Cerebellar nuclear complex (tissue), 1 donor: ENCODE measurements around the gene PIGZ.
A peak's percentile ranks its signal among the peaks of the same experiment; 100 is the strongest.
"Not testable (repeated sequence)": the region's sequence is repeated elsewhere in the genome, so short reads cannot be mapped to it uniquely, and the experiment has no call there.

Experiments used
- DNase-seq, 2 experiments: peaks; one replicate each; lab custom pipeline; 2025; lab: John Stamatoyannopoulos, UW

PIGZ gene

DNA sequence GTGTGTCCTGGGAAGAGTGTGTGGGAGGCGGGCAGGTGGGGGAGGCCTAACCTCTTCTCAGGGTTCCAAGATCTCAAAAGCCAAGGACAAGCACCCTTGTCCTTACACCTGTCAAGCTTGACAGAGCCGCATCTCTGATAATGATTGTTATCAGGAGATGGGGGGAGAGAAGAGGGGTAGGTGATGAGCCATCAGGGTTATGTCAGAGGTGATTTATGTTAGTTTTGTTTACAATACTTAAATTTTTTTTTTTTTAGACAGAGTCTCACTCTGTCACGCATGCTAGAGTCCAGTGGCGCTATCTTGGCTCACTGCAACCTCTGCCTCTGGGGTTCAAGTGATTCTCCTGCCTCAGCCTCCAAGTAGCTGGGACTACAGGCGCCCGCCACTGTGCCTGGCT, 18.9 kb downstream of the PIGZ start:
- DNase-seq: no peak

DNA sequence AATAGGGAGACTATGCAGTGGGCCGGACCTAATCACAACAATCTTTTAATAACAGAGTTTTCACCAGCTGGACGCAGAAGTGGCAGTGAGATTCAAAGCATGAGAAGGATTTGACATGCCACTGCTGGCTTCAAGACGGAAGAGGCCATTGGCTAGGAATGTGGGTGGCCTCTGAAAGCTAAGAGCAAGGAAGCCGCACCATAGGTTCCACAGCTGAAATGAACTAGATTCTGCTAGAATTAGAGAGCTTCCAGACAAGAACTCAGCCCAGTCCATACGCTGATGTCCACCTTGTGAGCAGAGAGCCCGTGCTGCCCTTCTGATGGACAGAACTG, 19.4 kb downstream of the PIGZ start:
- DNase-seq: no peak

DNA sequence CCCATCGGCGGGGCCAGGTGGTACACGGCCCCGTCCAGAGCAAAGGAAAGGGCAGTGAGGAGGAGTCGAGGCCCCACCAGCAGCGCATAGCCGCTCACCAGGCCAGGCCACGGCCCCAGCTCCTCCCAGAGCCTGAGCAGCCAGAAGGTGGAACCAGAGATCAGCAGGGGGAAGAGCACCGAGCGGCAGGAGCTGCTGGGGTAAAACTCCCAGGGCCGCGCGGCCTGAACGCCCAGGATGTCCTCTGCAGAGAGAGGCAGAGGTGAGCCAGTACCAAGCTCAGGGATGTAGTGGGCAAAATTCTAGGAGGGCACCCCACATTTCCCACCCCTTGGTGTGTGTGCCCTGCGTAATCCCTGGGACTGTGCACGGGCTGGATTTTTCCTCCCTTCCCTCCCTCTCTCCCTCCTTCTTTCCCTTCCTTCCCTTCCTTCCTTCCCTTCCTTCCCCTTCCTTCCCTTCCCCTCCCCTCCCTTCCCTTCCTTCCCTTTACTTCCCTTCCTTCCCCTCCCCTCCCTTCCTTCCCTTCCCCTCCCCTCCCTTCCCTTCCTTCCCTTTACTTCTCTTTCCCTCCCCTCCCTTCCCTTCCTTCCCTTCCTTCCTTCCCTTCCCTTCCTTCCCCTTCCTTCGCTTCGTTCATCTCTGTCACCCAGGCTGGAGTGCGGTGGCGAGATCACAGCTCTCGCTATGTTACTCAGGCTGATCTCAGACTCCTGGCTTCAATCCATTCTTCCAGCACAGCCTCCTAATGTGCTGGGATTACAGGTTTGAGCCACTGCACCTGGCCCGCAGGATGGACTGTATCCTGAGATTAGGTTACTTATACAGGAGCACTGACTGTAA, 20.0 kb downstream of the PIGZ start:
- no peak for DNase-seq

DNA sequence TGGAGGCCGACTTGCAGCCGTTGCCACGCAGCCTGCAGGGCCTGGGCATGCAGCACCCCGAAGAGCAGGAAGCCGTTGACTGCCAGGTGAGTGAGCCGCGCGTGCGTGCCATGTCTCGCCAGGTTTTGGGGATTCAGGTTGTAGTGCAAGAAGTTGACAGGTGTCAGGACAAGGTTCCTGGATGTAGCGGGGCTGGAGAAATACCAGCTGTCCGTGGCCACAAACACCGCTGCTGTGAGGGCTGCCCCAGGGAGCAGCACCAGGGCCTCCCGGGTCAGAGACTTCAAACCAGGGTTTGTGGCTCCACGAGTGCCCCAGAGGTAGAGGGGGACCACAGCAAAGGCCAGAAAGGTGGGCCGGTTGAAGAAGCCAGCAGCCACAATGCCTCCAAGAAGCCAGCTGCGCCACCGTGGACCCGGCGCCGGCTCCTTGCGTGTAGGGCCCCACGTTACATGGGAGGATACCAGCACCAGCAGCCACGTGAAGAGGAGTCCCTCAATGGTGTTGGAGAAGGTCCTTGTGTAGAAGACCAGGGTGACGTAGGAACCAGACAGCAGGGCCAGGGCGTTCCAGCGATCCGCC, 20.7 kb downstream of the PIGZ start:
- DNase-seq: no peak

GRCh38 chr3:196947136-196947859, 21.3 kb downstream of the PIGZ start:
- no peak for DNase-seq

DNA sequence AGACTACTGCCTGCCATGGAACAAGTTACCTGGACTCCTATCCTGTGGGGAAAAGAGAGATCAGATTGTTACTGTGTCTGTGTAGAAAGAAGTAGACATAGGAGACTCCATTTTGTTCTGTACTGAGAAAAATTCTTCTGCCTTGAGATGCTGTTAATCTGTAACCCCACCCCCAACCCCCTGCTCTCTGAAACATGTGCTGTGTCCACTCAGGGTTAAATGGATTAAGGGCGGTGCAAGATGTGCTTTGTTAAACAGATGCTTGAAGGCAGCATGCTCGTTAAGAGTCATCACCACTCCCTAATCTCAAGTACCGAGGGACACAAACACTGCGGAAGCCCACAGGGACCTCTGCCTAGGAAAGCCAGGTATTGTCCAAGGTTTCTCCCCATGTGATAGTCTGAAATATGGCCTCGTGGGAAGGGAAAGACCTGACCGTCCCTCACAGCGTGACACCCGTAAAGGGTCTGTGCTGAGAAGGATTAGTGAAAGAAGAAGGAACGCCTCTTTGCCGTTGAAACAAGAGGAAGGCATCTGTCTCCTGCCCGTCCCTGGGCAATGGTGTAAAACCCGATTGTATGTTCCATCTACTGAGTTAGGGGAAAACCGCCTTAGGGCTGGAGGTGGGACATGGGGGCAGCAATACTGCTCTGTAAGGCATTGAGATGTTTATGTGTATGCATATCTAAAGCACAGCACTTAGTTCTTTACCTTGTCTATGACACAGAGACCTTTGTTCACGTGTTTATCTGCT, 24.4 kb downstream of the PIGZ start:
- DNase-seq: not testable (repeated sequence)

DNA sequence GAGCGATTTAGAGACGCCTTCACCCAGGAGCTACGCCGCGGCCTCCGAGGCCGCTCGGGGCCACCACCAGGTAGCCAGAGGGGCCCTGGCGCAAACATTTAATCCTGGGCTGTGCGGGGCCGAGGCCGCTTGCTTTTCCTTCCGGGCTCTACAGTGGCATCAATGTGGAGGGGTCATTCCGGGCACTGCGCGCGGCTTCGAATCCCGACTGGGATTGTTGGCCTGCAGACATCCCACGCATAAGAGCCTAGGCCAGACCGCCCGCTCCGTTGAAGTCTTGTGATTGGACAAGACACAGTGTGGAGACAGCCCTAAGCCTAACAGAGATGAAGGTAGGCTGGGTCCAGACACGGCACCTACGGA, 25.7 kb downstream of the PIGZ start:
- no peak for DNase-seq

- DNase-seq: peak; percentile 20 to 74
These were observed 26.3 kb downstream of the PIGZ start, which contains the start of gene NCBP2 for GRCh38 chr3:196942226-196942914. TSS of gene NCBP2 (minus strand) at chr3:196942528. CDS start at chr3:196942503, 25 bp downstream.

DNA sequence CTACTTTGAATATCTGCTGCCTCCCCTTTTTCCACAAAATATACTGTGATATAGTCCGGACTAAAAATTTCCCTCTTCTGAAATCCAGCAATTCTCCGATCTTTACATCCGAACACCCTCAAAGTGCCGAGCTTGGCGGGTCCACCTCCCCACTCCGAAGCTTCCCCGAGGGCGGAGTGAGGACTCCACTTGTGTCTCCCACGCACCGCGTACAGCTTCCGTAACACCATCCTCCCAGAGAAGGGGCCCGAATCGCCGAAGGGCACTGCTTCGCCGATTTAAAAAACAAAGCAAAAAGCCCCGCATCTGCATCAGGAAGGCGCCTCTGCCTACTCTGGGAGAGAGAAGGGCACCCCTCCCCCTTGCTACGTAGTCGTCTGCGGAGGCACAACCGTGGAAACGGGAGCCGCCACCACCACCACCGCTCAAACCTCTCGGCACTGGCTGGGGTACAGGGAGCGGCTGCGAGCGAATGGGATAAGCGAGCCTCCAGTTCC, 26.9 kb downstream of the PIGZ start:
- no peak for DNase-seq

DNA sequence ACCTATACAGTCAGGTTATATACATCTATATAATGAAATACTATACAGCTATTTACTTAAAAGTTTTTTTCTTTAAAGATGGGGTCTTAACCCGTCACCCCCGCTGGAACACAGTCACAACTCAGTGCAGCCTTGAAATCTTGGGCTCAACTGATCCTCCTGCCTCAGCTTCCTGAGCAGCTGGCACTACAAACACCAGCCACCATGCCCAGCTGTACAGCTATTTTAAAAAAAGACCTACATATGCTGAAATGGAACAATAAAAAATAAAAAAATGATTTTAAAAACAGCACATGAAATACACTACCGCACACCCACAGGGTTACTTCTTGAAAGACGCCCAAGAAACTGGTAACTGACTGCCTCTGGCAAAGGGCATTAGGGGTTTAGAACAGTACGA, 30.1 kb downstream of the PIGZ start:
- DNase-seq: no peak

DNA sequence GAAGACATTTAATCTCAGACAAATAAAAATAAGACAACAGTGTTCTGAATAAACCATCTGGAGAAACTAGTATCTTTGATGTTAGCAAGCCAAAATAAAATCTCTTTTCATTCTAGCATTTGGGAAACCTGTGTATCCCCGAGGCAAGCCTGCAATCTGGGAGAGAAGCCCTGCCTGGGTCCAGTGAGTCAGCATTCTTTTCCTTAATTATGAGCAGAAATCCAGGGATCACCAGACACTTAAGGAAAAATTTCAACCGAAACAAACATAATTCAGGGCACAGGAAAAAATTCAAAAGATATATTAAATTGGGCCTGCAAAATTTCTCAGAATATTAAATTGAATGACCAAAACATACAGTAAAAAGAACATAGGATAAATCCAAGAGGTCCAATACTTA, 30.5 kb downstream of the PIGZ start:
- DNase-seq: no peak

DNA sequence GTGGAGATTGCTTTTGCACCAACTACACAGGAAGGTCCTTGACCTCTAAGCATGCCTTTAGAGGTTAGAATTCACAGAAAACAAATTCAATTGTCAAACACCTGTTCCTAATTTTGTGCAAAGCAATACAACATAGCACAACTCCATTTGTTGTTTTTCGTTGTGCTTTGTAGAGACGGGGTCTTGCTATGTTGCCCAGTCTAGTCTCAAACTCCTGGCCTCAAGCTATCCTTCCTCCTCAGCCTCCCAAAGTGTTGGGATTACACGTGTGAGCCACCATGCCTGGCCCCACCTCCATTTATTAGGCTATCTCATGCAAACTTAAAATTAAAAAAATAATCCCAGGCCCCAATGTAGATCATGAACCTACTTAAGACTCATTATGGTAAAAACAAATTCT, 32.3 kb downstream of the PIGZ start:
- no peak for DNase-seq

DNA sequence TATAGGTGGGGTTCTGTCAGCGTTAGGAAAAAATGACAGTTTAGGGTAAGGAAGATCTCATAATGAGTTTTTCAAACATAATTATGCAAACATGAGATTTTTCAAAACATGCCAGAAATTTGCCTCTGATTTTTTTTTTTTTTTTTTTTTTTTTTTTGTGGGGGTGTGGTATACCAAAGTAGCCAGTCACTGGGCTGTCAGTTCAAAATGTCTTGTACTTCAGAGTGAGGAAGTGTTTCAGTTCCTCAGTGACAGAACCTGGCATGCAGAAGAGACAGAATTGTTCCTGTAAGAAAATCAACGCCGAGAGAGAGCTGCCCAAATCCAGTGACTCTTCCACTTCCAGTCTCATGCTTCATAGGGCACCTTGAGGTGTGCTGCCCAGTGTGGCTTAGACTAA, 36.0 kb downstream of the PIGZ start:
- DNase-seq: no peak

- DNase-seq: no peak
These were observed 36.6 kb downstream of the PIGZ start for GRCh38 chr3:196931828-196932587.

DNA sequence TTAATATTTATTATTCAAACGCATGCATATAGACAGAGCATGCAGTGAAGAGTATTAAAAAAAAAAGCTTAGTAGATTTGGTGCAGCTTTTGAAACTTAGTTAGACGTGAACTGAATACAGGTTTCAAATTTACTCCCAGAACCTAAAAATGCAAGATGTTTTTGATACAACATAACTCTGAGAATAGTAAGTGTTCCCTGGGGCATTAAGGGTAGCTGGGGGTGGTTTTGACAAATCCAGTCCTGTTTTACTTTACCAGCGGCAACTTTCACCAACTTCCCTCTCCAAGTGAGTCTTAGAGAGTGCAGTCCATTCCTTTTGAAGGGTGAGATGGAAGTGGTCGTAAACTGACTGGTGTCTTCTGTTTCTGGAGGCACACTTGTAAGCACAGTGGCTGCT, 37.5 kb downstream of the PIGZ start:
- DNase-seq: no peak

DNA sequence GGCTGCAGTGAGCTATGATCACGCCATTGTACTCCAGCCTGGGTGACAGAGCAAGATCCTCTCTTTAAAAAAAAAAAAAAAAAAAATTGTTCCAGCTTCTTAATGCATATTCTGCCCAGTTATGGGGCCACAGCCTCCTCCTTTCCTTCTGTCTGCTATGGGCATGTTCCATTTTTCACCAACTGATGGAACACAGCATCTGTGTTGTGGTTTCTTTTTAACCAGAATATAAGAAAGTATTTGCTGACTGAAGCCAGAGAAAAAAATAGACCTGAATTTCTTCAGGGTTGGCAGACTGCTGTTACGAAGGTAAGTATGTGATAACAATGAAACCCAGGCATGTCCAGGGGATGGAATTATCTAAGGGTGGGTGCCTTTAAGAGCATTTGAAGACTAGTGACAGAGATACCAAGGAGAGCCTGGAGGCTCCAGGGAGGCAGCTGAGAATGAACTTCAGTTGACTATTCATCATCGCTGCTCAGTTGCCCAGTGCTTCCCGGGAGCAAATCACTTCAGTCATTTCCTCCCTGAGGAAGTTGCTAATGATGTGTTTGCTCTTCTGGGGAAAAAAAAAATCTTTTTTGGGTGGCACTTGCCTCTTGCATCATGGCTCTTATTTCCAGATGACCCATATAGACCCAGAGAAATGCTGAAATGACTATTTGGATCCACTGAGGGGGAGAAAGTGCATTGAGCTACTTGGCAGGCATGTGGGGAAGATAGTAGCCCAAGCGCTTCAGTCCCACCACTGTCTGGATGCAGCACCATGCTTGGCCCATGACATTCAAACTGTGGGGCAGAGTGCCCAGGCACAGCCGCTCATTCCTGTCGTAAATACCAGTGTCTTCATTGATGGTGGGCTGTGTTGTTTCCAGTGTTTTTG, 40.8 kb downstream of the PIGZ start:
- DNase-seq: no peak

DNA sequence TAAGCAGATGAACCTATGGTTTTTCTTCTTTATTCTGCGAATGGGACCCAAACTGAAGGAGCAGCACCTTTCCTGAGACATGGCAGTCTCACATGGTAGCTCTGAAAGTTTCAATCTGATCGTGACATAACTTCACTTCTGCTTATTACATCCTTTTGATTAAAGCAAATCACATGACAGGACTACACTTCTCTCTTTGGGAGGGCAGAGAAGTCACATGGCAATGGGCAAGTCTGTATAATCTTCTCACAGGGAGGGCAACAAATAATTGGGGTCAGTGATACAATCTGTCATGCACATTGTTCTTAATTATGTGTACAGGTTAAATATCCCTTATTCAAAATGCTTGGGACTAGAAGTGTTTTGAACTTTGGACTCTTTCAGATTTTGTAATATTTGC, 47.9 kb downstream of the PIGZ start:
- DNase-seq: no peak

DNA sequence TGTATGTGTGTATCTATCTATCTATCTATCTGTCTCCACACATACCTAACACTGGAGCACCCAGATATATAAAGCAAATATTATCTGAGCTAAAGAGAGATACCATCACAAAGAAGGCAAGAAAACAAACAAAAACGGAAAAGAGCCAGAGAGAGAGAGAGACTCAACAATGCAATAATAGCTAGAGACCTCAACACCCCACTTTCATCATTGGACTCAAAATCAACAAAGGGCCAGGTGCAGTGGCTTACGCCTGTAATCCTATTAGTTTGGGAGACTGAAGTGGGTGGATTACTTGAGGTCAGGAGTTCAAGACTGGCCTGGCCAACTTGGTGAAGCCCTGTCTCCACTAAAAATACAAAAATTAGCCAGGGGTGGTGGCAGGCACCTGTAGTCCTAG, 49.7 kb downstream of the PIGZ start:
- DNase-seq: no peak

DNA sequence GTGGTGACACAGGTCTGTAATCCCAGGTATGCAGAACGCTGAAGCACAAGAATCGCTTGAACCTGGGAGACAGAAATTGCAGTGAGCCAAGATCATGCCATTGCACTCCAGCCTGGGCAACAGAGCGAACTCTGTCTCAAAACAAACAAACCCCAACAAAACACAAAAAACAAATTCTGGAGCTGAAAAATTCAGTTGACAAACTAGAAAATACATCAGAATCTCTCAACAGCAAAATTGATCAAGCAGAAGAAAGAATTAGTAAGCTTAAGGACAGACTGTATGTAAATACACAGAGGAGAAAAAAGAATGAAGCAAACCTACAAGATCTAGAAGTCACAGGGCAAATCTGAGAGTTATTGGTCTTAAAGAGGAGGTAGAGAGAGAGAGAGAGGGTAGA, 51.6 kb downstream of the PIGZ start:
- no peak for DNase-seq

DNA sequence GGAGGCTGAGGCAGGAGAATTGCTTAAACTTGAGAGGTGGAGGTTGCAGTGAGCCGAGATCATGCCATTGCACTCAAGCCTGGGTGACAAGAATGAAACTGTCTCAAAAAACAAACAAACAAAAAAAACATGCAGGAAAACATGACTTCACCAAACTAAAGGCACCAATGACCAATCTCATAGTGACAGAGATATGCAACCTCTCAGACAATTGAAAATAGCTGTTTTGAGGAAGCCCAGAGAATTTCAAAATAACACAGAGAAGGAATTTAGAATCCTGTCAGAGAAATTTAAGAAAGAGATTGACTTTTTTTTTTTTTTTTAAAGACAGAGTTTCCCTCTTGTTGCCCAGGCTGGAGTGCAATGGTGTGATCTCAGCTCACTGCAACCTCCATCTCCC, 52.4 kb downstream of the PIGZ start:
- DNase-seq: no peak
